ENCODE data around the gene CBX5. TPM values are rescaled to one million over a fixed set of nuclear protein-coding genes. Genes with fewer than 3 reads are reported as not detected.
"Not testable (repeated sequence)": the region's sequence is repeated elsewhere in the genome, so short reads cannot be mapped to it uniquely, and the experiment has no call there.

Gene CBX5
- total RNA-seq, 4 donors from 2014 or later = 32.5 to 62.4 (median 49.3) TPM

- Histone ChIP-seq H3K4me3 (no peak overlapping the region), H3K36me3 (peaks cover 0 to 85% of the 10 kb centered on the region in 2 donors), H3K9me3 (no peaks in the 10 kb centered on the region), H3K27me3 (no peaks in the 10 kb centered on the region), H3K27ac (no peak overlapping the region), H3K4me1 (no peaks in the 10 kb centered on the region)
- WGBS, 2 donors (ENCODE audit: low coverage in 1 of 2) = 96 to 100% methylated on average over 2 of the region's 2 CpGs
- TF ChIP-seq POLR2A (IDR thresholded peaks at IDR 0.05) (no peak), EP300 (IDR thresholded peaks at IDR 0.05) (no peak), POLR2AphosphoS5 (IDR thresholded peaks at IDR 0.05) (no peak)
- TF ChIP-seq, protein P1, sequence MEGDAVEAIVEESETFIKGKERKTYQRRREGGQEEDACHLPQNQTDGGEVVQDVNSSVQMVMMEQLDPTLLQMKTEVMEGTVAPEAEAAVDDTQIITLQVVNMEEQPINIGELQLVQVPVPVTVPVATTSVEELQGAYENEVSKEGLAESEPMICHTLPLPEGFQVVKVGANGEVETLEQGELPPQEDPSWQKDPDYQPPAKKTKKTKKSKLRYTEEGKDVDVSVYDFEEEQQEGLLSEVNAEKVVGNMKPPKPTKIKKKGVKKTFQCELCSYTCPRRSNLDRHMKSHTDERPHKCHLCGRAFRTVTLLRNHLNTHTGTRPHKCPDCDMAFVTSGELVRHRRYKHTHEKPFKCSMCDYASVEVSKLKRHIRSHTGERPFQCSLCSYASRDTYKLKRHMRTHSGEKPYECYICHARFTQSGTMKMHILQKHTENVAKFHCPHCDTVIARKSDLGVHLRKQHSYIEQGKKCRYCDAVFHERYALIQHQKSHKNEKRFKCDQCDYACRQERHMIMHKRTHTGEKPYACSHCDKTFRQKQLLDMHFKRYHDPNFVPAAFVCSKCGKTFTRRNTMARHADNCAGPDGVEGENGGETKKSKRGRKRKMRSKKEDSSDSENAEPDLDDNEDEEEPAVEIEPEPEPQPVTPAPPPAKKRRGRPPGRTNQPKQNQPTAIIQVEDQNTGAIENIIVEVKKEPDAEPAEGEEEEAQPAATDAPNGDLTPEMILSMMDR (IDR thresholded peaks at IDR 0.05) = no peak
- no peak for ATAC-seq
Observed at GRCh38 chr12:54240971-54241588, 38.8 kb downstream of the CBX5 start.

- H3K36me3 ChIP-seq = peaks cover 0 to 83% of the 10 kb centered on the region in 2 donors
- H3K4me3 ChIP-seq = no peak overlapping the region
- no peaks in the 10 kb centered on the region for H3K4me1 ChIP-seq
- TF ChIP-seq EP300 (IDR thresholded peaks at IDR 0.05) (no peak), POLR2AphosphoS5 (IDR thresholded peaks at IDR 0.05) (no peak)
- H3K27me3 ChIP-seq = no peaks in the 10 kb centered on the region
- 69 to 73% methylated on average over 2 of the region's 2 CpGs for WGBS, 2 donors (ENCODE audit: low coverage in 1 of 2)
- no peak overlapping the region for H3K27ac ChIP-seq
- no peak for ATAC-seq
- H3K9me3 ChIP-seq = no peaks in the 10 kb centered on the region
Observed at GRCh38 chr12:54240129-54240528, 39.8 kb downstream of the CBX5 start.

GRCh38 chr12:54239620-54240019 lies 40.3 kb downstream of the CBX5 start:
- Histone ChIP-seq H3K4me3 (no peak overlapping the region), H3K27ac (no peak overlapping the region), H3K27me3 (no peaks in the 10 kb centered on the region), H3K9me3 (no peaks in the 10 kb centered on the region), H3K36me3 (peaks cover 0 to 80% of the 10 kb centered on the region in 2 donors), H3K4me1 (no peaks in the 10 kb centered on the region)
- ATAC-seq = no peak
- TF ChIP-seq EP300 (IDR thresholded peaks at IDR 0.05) = no peak
- TF ChIP-seq, protein P1 (IDR thresholded peaks at IDR 0.05) = no peak
- TF ChIP-seq POLR2A (IDR thresholded peaks at IDR 0.05) = no peak
- no peak for TF ChIP-seq POLR2AphosphoS5 (IDR thresholded peaks at IDR 0.05)

DNA sequence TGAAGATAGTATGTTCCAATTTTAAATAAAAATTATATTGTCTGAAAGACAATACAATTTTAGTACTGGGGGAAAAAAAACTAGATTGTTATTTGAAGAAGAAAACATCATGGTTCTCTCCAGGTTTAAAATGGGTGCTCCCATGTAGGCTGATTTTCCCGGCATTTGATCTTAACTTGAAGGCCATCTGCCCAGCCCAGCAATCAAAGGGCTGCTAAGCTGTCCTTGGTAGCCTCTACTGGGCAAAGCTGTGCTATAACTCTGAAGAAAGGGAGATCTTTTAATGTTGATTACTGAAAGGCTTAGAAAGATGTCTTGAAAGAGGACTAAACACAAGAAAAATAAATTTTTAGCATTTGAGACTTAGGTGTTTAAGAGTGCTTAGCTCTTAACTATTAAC lies 41.4 kb downstream of the CBX5 start:
- Histone ChIP-seq H3K27ac (no peak overlapping the region), H3K36me3 (peaks cover 0 to 70% of the 10 kb centered on the region in 2 donors), H3K27me3 (no peaks in the 10 kb centered on the region), H3K4me1 (no peaks in the 10 kb centered on the region), H3K9me3 (no peaks in the 10 kb centered on the region), H3K4me3 (no peak overlapping the region)
- 91 to 100% methylated on average over 1 of the region's 1 CpG for WGBS, 2 donors (ENCODE audit: low coverage in 1 of 2)
- no peak for ATAC-seq
- TF ChIP-seq, protein P1 (IDR thresholded peaks at IDR 0.05) = no peak
- TF ChIP-seq POLR2A (IDR thresholded peaks at IDR 0.05) = no peak
- TF ChIP-seq EP300 (IDR thresholded peaks at IDR 0.05) = no peak
- TF ChIP-seq POLR2AphosphoS5 (IDR thresholded peaks at IDR 0.05) = no peak

DNA sequence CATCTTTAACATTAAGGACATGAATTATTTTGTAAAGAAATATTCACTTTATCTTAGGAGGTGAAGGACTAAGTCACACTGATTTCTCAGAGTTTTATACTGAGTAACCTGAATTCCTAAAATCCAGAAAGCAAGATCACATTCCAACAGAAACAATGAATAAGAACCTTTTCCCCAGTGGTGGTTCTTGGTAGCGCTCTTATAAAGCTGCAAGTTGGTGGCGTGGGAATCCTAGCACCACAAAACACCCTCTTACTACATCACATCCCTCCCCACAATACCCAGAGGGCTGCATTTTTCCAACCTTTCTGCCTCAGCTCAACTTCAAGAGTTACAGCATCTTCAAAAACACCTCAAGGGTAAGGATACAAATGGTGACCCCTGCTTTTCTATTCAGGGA lies 47.1 kb downstream of the CBX5 start:
- no peak overlapping the region for H3K27ac ChIP-seq
- H3K36me3 ChIP-seq = peaks cover 0 to 20% of the 10 kb centered on the region in 2 donors
- WGBS, 2 donors (ENCODE audit: low coverage in 1 of 2) = 94 to 100% methylated on average over 2 of the region's 2 CpGs
- no peak for ATAC-seq
- H3K9me3 ChIP-seq = no peaks in the 10 kb centered on the region
- H3K27me3 ChIP-seq = no peaks in the 10 kb centered on the region
- peaks cover 0 to 15% (median 2%) of the 10 kb centered on the region in 3 donors for H3K4me1 ChIP-seq
- no peak for TF ChIP-seq POLR2AphosphoS5 (IDR thresholded peaks at IDR 0.05)
- no peak for TF ChIP-seq POLR2A (IDR thresholded peaks at IDR 0.05)
- TF ChIP-seq, protein P1 (IDR thresholded peaks at IDR 0.05) = no peak
- TF ChIP-seq EP300 (IDR thresholded peaks at IDR 0.05) = no peak
- no peak overlapping the region for H3K4me3 ChIP-seq

- 80 to 94% methylated on average over 1 to 2 of the region's 3 CpGs for WGBS, 2 donors (ENCODE audit: low coverage in 1 of 2)
- H3K9me3 ChIP-seq, H3K27ac ChIP-seq, ATAC-seq, H3K27me3 ChIP-seq, H3K4me3 ChIP-seq: not testable (repeated sequence)
- peaks cover 0 to 15% of the 10 kb centered on the region in 2 donors for H3K36me3 ChIP-seq
- H3K4me1 ChIP-seq = peaks cover 0 to 16% (median 8%) of the 10 kb centered on the region in 3 donors
Observed at GRCh38 chr12:54231269-54231668, 48.7 kb downstream of the CBX5 start.

Data from gastroesophageal sphincter (tissue), 4 donors.